Measurements from ENCODE around the gene PSMC3.

Gene PSMC3

DNA sequence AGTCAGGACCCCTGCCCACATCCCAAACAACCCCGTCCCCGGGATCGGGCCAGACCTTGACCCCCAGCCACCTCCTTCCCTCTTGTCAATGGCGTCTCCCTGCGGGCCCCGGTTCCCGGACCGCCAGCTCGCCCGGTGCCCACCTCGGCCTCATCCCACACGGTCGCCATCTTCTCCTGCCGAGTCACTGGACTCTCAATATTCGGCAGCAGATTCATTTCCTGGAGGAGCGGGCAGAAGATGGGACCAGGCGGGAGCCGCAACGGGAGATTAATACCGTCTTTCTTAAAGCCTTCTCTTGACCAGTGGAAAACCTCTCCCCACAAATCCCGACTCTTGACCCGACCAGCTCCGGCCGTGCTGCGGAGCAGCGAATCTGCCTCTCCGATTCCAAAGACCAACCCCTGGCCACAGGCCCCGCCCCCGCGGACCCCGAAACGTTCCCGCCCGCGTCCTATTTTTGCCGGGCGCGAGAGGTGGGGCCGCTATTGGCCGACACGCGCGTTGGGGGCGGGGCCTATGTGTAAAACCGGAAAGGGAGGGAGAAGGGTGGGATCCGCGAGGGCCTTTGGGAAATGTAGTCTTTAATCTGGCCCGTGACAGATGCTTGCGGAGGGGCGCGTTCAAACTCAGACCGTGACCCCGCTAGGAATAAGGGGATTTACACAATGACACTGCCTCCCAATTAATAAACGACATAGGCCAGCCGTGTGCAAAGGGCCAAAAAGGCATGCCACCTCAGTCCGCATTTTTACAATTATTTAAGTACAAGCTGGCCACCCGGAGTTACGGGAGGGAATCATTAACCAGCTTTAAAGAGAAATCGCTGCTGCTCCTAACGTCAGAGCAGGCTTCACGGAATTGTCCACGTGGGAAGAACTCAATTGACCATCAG, at the start of gene PSMC3:
Gene PSMC3 (minus strand): TSS at position 378 of the 895 bp plus-strand sequence. CDS start 160 bp downstream, at position 218.
- peak; percentile 99 for DNase-seq

DNA sequence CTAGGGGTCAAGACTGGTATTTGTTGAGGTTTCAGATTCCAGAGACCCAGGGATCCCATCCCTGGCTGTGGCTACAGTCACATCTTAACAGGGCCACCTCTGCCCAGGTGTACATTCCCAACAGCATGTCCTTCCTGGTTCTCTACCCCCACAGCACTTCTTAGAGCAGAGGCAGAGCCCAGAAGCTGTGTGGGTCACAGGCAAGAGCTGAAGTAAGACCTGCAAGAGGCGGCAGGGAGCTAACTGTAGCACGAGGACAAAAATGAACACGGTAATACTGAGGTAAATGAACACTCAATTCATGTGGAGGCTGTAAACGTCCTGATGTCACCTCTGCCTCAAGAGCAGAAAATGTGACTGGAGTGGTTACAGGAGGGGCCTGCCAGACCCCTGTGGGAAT, 44.4 kb upstream of the PSMC3 start:
- DNase-seq, result no peak

DNA sequence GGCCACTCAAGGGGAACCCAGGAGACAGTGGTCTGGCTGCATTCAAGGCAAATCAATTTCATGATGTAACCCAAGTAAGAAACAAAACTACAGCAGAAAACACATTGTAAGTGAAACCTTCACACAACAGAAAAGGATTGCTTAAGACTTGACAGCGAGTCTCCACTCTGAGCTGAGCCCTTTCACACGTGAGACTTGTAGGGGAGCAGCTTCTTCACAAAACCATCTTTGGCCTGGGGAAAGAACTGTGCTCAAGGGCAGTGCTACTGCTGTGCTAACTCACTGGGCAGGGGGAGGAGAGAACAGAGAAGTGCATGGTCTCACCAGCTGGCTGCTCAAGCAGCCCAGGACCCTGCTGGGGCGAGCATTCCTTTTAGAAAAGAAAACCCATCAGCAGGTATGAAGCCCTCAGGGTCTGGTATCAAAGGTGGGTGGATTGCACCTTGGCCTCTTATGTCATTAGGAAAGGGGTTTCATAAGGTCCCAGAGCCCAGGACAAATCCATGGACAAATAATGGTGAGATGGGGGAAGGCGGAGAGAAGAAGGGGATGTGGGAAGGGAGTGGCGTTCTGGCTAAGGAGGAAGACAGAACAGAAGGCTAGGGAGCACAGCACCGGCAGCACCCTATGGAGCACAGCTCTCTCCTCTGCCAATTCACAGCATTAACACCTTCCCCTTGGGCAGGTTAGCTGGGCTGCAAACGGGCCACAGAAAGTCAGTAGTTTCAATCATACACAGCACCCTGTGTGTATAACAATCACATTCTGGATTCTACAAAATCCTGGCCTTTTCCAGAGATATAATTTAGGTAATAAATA, 43.3 kb upstream of the PSMC3 start:
- no peak for DNase-seq

DNA sequence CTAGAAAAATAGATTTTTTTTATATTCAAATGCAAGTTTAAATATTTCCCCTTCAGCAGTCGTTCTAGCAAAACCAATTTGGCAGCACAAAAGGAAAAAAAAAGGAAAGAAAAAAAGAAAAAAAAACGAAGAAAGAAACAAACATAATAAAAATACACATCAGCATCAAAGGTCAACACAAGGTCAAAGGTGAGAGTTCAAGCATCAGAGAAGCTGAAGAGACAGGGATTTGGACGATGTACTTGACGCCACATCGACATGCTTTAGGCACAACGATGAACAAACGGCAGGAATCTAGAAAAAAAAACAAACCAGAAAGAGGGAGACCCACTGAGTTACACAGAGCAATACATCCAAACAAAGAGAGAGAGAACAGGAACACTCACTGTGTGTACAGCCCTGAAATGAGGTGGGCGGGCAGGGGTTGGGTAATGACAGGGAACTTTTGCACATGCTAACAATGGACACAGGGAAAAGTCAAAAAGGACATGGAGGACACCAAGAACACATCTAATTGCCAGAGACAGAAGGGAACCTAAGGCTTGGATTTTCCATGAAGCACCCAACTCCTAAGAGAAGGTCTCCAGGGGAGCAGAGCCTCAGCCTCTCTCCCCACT, 42.5 kb upstream of the PSMC3 start:
- no peak for DNase-seq

DNA sequence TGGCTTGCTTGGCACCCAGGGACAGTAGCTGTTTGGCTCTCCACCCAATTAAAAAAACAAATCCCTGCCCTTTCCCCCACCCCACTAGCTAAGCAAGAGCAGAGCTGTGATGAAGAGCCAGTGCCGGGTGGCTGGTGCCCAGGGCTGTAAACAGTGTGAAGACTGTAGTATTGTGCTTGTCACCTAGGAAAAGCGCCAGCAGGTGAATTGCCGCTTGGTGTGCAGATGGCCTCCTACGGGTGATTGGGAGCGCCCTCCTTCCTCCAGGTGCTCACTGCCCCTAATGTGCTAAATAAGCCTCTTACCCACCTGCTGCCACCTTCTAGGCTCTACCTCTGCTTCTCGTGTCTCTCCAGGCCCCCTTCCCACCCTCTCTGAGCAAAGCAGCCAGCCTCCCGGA, 41.1 kb upstream of the PSMC3 start:
- peak; percentile 94 for DNase-seq

DNA sequence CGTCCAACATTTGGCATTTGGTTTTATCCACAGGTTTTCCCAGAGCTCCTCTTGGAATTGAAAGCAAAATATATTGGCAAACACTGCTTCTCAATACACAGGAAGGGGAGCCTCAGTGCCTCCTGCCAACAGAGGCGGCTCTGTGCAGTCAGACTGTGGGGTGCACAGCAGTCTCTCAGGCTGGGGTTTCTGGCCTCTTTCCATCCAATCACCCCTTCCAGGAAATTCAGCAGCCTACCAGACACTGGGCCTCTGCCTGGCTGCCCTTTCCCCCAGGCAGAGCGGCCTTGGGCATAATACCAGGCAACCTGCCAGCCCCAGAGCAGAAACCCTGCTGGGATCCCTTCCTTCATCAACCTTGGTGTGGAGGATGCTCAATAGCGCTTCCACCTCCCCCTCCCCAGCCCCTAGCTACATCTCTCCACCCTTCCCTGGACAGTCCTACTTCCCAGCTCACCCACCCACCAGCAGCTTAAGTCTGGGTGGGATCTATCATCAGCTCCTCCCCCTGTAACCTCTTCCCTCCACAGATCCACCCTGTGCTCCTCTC, 40.5 kb upstream of the PSMC3 start:
- peak; percentile 48 for DNase-seq

DNA sequence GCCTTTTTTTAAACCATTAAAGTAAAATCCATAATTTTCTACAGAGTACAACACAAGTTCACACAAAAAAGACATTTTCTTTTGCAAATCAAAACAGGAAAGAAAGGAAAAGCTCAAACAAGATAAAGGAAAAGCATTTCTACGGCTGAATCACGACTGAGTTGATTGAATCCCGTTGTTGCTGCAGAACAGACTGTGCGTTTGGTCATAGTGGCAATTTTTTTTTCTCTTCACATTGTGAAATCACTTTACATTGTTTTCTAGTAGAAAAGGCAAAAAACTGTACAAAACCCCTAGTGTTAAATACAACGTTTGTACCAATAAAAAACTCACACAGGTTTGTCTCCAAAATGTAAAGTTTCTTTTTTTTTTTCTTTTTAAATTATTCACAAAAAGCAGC, 40.0 kb upstream of the PSMC3 start:
- DNase-seq, result no peak

DNA sequence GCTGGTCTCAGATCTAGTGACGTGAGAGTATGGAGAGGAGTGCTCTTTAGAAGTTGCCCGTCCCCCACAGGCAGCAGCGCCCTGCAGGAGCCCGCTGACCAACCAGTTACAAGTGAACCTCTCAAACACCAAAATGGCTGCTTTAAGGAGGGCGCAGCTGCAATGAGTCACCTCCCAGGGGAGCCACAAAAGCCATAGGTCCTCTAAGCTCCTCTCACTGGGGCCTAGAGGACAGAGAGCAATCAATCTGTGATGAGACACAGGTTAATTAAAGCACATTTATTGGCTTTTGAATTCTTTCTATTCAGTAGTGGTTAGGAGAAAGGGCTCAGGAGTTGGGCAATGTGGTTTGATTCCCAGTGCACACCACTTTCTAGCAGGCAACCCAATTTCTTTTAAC, 38.2 kb upstream of the PSMC3 start:
- DNase-seq, result peak; percentile 59

DNA sequence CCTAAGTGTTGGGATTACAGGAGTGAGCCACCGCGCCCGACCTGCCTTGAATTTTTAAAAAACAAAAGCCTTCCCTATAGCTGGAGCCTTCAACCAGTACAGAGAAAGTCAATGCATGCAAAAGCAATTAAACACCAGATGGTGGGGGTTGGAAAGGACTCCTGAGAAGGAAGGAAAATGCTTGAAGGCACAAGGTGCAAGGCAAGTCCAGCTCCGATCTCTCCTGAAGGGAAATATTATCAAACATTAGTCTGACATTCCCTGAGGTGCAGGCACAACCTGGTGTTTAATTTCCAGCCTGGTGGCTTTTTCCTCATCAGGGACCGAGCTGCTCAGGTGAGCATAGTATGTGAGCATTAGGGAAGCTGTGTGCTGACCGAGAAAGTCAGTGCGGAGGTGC, 35.6 kb upstream of the PSMC3 start:
- peak; percentile 25 for DNase-seq

DNA sequence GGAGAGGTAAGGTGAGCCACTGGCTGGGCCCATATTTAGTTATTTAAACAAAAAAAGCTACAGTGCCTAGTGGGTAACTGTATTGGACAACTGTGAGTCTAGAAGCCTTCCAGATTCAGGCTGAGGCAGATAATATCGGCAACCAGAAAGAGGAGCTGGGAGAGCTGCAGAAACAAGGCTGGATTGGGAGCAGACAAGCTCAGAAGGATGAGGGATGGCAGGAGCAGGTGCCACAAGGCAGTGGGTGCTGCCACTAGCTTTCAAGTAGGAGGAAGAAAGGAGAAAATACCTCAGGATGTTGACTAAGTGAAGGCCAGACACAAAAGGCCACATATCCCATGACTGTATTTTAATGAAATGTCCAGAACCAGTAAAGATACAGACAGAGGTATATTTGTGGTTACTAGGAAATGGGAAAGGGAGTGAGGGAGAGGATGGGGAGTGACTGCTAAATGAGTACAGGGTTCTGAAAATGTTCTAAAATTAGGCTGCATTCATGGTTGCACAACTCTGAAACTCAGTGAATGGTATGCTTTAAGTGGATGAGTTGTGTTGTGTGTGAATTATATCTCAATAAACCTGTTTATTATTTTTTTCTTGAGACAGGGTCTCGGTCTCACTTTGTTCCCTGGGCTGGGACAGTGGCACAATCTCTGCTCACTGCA, 34.5 kb upstream of the PSMC3 start:
- no peak for DNase-seq

DNA sequence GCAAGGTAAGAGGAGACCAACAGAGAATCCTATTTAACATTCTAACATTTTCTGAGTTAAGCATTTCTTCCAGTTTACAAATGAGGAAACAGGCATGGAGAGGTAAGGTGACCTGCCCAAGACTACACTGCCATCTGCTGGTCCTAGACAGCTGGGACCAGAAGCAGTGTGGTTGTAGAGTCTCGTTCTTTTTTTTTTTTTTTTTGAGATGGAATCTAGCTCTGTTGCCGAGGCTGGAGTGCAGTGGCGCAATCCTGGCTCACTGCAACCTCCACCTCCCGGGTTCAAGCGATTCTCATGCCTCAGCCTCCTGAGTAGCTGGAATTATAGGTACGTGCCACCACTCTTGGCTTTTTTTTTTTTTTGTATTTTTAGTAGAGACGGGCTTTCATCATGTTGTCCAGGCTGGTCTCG, 28.0 kb upstream of the PSMC3 start:
- peak; percentile 56 for DNase-seq

DNA sequence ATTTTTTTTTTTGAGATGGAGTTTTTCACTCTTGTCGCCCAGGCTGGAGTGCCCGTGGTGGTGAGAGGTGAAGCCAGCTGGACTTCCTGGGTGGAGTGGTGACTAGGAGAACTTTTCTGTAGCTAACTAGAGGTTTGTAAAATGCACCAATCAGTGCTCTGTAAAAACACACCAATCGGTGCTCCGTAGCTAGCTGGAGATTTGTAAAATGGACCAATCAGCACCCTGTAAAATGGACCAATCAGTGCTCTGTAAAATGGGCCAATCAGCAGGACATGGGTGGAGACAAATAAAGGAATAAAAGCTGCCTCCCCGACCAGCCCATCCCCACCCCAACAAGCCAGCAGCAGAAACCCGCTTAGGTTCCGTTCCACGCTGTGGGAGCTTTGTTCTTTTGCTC, 27.1 kb upstream of the PSMC3 start:
- no peak for DNase-seq

DNA sequence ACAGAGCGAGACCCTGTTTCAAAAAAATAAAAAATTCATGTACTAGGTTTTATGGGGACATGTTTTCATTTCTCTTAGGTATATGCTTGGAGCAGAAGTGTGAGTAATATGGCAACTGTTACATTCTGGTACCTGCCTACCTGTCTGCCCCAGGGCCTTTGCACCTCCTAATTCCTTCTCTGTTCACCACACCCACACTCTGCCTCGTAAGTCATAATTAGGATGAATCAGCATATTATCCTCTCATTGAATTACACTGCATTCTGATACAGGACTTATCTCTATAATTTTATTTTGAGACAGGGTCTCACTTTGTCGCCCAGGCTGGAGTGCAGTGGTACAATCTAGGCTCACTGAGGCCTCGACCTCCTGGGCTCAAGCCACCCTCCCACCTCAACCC, 25.8 kb upstream of the PSMC3 start:
- DNase-seq, result no peak

DNA sequence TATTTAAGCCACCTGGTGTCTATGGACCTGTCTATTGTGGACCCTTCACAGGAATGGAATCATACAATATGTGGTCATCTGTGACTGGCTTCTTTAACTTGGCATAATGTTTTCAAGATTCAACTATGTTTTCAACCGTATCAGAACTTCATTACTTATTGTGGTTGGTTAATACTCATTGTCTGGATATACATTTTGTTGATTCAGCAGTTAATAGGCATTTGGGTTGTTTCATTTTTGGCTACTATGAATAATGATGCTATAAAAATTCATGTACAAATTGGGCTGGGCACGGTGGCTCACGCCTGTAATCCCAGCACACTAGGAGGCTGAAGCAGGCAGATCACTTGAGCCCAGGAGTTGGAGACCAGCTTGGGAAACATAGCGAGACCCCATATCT, 25.2 kb upstream of the PSMC3 start:
- DNase-seq, result no peak

DNA sequence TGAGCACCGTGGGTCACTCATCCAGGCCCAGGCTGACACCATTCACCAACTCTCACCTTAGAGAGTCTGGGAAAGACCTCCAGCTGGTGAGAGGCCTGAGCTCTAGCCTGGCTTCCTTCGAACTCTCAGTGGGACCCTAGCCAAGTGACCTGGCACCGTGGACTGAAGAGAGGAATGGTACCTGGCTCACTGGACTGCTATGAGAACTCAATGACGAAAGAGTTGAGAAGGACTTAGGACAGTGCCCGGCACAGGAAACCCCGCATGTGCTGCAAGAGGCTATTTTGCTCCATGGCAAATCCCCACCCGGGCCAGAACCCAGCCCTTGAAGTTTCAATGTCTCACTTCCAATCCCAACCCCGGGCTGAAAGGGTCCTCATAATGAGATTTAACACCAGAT, 23.3 kb upstream of the PSMC3 start:
- DNase-seq, result no peak

DNA sequence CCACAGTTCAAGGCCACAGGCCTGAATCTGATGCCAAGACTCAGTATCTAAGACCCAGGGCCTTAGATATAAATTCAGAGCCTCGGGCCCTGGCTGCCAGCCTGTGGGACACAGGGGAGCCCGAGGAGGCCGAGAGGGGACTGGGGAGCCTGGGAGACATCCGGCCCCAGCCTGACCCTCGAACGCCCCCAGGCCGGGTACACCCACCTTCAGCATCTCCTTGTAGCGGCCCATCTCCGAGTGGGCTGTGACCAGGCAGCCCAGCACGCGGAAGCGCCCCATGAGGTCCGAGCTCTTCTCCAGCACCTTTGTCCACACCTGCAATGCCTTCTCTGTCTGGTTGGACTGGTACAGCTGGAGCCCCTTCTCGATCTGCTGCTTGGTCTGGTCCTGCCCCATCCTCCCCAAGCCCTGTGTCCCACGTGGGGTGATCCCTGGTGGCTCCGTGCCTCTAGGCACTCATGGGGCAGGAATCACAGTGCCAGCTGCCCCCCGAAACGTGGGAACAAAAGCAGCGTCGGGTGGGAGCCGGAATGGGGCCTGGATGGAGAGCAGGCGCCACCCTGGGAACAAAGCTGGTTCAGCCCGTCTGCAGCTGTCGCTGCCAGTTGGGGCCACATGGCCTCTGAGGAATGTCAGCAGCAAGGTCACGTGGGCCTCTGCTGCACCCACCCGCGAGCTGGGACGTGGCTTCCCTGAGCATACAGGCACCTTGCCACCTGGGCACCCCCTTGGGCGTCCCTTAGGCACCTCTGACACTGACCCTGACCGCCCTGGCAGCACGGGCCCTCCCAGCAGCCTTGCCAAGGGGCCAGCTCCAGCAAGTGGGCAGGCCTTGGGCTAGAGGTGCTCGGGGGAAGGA, 22.6 kb upstream of the PSMC3 start, which contains the start of gene RAPSN:
Gene RAPSN (minus strand): TSS at position 571 of the 862 bp plus-strand sequence. CDS start 172 bp downstream, at position 399.
- DNase-seq, result no peak

DNA sequence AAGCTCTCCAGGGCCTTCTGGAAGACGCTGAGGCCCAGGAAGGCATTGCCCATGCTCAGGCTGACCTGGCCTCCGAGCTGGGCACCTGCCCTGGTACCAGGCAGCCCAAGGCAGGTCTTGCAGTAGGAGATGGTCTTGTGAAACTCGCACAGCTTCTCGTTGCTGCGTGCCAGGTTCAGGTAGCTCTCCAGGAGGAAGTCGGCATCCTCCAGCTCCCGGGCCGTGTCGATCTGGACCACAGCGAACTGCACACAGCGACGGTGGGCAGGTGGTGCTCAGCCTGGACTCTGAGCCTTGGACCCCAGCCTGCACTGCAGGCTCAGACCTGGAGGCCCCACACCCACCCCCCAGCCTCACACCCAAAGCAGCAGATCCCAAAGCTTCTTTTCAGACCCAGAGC, 21.7 kb upstream of the PSMC3 start:
- no peak for DNase-seq

DNA sequence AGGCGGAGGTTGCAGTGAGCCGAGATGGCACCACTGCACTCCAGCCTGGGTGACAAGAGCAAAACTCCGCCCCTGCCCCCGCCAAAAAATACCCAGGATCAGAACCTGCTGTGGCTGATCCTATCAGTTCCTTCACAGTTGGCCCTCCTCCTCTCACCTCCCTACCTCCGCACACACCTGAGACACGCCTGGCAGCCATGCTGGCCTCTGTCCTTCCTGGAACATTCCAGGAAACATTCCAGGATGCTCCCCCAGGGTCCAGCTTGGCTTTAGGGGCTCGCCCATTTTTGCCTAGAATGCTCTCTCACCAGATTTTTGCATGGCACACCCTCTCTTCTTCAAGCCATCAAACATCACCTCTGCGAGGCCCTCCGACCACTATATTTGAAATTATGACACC, 20.6 kb upstream of the PSMC3 start:
- DNase-seq, result no peak

DNA sequence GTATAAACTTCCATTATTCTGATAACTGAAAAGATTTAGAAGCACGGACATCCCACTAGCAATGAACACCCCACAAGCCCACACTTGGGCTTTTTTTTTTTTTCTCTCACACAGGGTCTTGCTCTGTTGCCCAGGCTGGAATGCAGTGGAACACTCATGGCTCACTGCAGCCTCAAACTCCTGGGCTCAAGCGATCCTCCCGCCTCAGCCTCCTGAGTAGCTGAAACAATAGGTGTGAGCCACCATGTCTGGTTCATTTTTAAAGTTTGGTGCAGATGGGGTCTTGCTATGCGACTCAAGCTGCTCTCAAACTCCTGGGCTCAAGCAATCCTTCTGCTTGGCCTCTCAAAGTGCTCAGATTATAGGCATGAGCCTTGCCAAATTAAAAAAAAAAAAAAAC, 19.6 kb upstream of the PSMC3 start:
- no peak for DNase-seq

DNA sequence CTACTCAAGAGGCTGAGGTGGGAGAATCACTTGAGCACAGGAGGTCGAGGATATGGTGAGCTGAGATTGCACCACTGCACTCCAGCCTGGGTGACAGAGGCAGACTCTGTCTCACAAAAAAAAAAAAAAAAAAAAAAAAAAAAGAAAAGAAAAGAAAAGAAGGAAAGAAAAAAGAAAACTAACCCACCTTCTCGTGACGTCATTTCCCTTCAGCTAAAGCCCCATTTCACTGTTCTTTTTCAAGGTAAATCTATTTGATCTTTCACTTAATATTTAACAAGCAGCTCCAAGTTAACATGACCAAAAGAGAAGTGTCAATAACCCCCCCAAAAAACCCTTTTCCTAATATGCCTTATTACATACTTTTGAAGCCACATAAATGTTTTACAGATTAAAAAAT, 17.6 kb upstream of the PSMC3 start:
- DNase-seq, result no peak

DNA sequence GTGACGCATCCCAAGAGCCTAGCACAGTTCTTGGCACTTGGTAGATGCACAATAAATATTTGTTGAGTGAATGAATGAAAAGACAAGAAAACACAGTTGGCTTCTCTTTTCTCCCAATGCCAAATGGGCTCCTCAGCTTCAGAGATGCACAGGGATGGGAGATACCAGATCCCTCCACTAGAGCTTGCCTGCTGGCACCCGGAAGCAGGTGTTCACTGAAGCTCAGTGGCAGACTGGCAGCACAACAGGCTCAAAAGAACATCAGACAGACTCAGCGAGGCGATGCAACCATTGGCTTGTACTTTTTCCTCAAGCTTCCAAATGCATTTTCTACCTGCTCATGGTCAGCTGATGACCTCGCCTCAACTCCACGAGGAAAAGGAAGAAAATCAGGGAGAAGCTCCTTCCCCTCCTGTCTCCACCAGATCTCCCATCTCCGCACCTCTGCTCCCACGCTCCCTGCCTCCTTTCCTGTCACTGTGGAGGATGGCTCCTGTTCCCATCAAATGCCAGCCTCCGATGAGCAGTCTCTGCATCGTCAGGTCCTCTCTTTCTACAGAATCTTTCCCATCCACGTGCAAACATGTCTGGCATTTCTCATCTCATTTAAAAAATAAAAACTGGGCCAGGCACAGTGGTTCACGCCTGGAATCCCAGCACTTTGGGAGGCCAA, 16.9 kb upstream of the PSMC3 start:
- DNase-seq, result peak; percentile 44
